Breast epithelium (tissue), 3 donors: ENCODE data around the gene NTN4.

Source experiments
- POLR2A ChIP-seq: fragments of 450-650 bp; IDR thresholded peaks from one replicate; pipeline ENCODE4 v1.6.1; 2016; ENCODE audit warnings: antibody characterized with exemption, mild to moderate bottlenecking, moderate library complexity
- POLR2AphosphoS5 ChIP-seq, 3 donors: sonication (generic); formaldehyde crosslinking; IDR thresholded peaks; one replicate each; pipeline ENCODE4 v1.6.1; 2017; ENCODE audit warnings: antibody characterized with exemption in 3 of 3
- TF ChIP-seq, protein P1 (sequence below), 3 donors: fragments of 450-650 bp; IDR thresholded peaks; one replicate each; pipeline ENCODE4 v1.5.1; 2016 to 2017; ENCODE audit warnings: antibody characterized with exemption in 3 of 3, mild to moderate bottlenecking in 3 of 3, moderate library complexity in 3 of 3

GRCh38 chr12:95834572-95834971 lies 44.0 kb upstream of the NTN4 start:
- TF ChIP-seq, protein P1, sequence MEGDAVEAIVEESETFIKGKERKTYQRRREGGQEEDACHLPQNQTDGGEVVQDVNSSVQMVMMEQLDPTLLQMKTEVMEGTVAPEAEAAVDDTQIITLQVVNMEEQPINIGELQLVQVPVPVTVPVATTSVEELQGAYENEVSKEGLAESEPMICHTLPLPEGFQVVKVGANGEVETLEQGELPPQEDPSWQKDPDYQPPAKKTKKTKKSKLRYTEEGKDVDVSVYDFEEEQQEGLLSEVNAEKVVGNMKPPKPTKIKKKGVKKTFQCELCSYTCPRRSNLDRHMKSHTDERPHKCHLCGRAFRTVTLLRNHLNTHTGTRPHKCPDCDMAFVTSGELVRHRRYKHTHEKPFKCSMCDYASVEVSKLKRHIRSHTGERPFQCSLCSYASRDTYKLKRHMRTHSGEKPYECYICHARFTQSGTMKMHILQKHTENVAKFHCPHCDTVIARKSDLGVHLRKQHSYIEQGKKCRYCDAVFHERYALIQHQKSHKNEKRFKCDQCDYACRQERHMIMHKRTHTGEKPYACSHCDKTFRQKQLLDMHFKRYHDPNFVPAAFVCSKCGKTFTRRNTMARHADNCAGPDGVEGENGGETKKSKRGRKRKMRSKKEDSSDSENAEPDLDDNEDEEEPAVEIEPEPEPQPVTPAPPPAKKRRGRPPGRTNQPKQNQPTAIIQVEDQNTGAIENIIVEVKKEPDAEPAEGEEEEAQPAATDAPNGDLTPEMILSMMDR (IDR thresholded peaks at IDR 0.05), result no peak
- TF ChIP-seq POLR2A (no peak), POLR2AphosphoS5 (IDR thresholded peaks at IDR 0.05) (no peak)
